HK-2 (cell line): Measurements from ENCODE around the gene LSM8.
A peak's percentile ranks its signal among the peaks of the same experiment; 100 is the strongest.
"Not testable (repeated sequence)": the region's sequence is repeated elsewhere in the genome, so short reads cannot be mapped to it uniquely, and the experiment has no call there.

ENCODE experiments used
- DNase-seq: peaks from one replicate; pipeline ENCODE4 v3.0.0-alpha.2; 2018; ENCODE audit not compliant: unreplicated experiment

The LSM8 gene

DNA sequence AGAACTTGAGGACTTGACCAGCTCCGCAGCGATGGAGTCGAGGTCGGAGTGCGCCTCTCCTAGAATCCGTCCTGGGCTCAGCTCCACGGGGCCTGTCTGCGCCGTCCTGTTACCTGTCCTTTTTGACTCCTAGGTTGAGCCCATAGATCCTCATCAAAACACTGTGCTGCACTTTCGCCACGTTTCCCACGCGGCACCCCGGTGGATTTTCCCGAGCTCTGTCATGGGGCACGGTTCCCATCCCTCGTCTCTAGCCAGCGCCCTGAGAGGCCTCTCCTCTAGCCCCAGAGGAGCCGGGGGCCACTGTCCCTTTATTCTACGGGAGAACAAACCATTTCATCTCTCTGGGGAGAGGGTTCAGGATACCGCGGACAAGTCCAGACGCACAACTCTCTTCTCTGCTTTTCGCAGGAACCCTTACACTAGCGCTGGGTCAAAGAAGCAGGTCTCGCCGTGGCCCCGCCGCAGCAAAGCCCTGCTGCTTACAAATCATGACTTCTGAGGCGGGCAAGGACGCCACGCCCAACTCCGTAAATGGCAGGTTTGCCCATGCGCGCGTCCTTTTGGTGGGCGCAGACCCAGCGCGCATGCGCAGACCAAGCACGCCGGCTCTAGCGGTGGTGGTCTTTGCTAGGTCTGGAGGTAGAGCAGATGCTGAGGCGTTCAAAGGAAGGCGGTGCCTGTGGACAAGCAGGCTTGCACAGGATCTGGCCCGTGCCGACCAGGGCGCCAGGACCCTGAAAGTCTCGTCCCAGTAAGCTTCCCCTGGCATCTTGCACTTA lies 30.3 kb downstream of the LSM8 start:
- DNase-seq: peak; percentile 84

DNA sequence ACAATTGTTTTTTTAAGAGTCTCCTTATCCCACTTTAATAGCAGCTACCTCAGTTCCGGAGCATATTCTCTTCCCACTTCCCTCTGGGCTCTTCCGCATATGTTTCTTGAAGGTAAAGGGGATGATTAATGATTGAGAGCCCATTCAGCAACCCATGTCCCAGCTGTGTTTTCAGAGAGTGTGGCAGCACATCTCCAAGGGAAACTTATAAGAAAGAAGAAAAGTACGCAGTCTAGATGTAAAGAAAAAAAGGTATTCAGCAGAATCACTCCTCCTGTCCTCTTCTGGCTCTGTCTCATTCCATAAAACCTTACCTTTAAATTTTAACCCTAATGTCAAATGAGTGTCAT lies 30.8 kb downstream of the LSM8 start:
- DNase-seq: no peak

DNA sequence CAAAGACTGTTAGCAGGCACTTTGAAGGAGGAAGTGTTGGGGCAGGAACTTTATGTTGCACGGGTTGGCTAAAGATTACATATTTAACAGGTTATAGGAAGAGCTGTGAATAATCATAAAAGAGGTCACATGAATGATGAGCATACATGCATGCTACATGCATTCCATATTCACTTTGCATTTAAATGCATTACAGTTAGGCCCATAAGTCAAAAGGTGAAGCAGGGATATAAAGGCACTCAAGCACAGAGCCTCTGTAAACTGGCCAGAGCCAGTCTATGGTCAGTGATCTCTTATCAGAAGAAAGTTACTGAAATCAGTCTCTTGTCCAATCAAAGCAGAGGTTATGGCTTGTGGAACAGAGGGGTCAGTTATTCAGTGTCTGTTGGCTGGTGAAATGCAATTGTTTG lies 33.3 kb downstream of the LSM8 start:
- no peak for DNase-seq

DNA sequence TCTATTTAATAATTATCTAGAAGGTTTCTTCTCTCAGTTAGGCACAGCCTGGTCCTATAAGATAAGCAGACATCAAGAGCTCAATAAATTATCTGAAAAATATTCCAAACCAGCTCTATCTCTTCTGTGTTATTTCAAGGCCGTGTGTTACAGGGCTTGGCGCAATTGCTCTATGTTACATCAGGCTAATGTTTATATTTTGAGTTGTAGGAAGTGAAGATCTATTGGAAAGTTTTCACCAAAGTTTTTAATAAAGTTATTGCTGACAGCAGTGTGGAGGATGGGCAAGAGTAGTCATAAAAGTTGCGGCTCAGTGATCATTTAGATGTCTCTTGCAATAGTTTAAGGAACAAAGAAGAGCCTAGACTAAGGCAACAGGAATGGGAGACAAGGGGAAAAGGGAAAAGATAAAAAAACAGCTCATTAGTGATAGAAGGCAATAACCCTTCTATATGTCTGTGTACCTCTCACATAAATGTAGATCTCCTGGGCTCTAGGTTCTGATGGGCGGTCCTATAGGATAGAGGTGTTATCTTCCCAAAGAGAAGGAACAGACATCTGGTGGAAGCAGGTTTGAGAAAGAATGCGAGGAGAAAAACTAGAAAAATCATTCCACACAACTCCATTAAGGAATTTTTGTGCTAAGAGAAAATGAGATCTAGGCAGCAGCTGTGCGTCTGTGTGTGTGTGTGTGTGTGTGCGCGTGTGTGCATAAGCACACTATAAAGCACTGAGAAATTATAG lies 34.6 kb downstream of the LSM8 start:
- DNase-seq: no peak

DNA sequence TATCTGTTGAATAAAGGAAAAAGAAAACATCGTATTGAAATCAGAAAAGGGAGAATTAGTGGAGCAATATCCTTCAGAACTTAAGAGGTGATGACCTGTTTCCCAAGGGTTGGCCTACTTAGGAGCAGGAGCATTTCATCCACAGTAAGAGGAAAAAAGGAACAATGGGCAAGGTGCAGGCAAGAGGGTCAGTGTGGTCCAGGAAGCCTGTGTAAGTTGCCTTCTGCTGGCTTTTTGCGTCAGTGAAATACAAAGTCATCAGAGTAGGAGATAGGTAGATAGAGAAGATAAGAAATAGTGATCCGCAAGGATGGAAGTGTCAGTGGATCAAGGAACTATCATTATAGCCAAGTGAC lies 35.2 kb downstream of the LSM8 start:
- DNase-seq: no peak

DNA sequence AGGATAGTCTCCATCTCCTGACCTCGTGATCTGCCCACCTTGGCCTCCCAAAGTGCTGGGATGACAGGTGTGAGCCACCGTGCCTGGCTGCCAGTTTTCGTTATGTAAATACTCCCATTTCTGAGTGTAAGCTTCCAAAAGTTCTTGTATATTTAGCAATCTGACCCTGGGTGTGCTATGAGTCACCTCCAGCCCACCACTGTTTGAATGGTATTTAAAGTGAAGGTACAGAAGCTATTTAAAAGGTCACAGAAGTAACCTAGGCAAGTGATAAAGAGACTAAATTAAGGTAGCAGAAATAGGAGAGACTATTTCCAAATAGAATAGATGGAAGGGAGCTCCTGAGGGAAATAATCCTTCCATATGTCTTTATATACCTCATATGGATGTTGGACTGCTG lies 36.6 kb downstream of the LSM8 start:
- no peak for DNase-seq

DNA sequence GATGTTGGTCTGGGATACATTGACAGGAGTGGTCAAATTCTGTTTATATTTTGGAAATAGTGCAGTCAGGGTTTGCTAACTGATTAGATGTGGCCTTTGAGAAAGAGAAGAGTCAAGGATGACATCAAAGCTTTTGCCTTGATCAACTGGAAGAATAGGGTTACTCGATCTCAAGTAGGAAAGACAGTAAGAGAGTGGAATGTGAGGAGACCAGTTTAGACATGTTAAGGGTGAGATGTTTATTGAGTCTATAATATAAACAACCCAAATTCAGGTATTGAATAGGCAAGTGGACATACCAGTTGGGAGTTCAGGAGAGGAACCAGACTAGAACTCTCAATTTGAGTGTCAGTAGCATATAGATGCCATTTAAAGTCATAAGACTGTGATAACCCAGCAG lies 38.6 kb downstream of the LSM8 start:
- DNase-seq: no peak

DNA sequence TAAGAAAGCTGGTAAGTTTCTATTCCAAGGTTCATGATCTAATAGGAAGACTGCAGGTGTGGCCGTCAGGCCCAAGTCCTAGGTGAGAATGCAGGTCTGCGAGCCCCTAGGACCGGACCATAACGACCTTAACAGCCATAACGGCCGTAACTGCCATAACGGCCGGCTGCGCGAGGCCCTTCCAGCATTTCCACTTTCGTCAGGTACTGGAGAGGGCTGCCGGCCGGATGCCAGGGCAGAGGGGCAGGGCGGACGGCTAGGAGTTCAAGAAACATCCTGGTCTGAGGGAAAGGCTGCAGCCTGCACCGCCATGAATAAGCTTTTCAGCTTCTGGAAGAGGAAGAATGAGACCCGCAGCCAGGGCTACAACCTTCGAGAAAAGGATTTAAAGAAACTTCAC lies 40.6 kb downstream of the LSM8 start, which contains the start of gene ANKRD7:
Gene ANKRD7, plus strand, starts transcription at position 184 of the 400 bp plus-strand sequence. Its CDS starts 127 bp downstream, at position 311.
- no peak for DNase-seq

DNA sequence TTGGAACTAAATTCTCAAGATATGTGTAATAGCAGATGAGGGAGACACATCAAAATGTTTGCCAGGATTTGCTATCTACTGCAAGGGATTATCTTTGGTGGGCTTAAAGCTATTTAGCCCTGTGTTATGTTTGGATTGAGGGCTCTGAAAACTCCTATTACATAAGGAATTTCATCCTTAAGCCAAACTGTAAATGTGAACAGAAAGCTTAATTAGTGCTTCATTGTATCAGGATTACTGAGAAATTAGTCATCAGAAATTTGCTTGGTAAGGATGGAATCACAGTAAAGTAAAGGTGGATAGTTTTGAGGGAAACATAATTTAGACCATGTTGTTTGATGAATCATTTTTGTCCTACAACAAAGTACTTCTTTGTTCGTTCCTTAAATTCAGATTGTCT lies 48.9 kb downstream of the LSM8 start:
- DNase-seq: no peak

DNA sequence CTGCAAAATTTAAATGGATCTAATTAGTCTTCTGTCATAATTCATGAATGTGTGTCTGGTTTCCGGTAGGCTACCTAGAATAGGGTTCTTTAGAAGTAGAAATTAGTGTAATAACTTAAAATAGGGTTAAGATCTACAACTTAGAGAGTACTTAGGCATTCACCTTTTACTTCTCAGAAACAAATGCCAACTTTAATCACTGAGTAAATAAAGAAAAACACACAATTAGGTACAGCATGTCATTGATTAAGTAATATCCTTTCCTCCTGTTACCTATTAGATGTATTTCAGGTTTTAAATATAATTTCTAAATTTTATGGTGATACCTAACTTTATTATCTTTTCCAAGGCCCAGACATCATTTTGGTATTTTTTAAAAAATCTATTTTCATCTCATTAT lies 49.8 kb downstream of the LSM8 start:
- DNase-seq: no peak

DNA sequence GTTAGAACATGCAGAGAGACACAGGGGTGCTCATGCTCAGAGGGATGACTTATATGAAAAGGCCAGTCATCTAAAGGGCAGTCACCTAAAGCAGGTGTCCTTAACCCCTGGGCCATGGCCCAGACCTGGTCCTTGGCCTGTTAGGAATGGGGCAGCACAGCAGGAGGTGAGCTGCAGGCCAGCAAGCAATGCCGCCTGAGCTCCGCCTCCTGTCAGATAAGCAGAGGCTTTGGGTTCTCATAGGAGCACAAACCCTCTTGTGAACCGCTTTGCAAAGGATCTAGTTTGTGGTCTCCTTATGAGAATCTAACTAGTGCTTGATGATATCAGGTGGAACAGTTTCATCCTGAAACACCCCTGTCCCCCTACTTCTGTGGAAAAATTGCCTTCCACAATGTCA lies 55.0 kb downstream of the LSM8 start:
- DNase-seq: no peak

DNA sequence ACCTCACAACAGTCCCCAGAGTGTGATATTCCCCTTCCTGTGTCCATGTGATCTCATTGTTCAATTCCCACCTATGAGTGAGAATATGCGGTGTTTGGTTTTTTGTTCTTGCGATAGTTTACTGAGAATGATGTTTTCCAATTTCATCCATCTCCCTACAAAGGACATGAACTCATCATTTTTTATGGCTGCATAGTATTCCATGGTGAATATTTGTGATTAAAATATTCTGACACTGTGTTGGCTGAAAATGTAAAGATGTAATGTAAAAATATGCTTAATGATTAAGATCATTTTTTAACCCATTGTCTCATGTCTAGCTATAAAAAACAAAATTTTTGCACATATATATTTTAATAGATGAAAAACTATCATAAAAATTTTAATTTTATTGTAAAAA lies 56.4 kb downstream of the LSM8 start:
- DNase-seq: not testable (repeated sequence)
